ENCODE results near the gene FCER1G. TPM values are rescaled to one million over a fixed set of nuclear protein-coding genes. Genes with fewer than 3 reads are reported as not detected.

The FCER1G gene
- total RNA-seq, 1 experiment from 2014 or later: 1.0 TPM

DNA sequence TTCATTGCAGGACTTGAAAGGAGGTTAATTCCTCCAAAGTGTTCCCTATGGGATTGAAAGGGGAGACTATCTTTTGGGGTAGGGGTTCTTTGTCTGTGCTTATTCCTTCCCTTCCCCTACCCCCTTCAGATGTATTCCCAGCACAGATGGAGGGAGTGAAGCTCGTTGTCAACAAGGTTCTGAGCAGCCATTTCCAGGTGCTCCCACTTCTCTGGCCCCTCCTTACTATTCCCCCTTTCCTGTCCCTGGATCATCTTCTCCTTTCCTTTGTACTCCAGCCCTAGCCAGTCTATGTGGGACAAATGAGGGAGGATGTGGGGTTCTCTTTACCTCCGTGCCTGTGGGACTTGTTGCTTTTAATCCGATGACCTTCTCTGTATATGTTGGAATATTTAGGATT lies 11.7 kb downstream of the FCER1G start:
- H3K27me3 Mint-ChIP-seq (ENCODE audit: insufficient read depth, unreplicated experiment): no peaks in the 10 kb centered on the region
- H3K27ac Mint-ChIP-seq (ENCODE audit: low read depth, unreplicated experiment): peak overlapping the region; percentile 88
- H3K4me3 Mint-ChIP-seq (ENCODE audit: unreplicated experiment): peak overlapping the region; percentile 90
- no TSS peak for BruUV-seq (replicated peaks)
- intact Hi-C loops (cut with micrococcal nuclease): loop anchor here (1.0 to 10.0 kb wide), 5 partner anchors 65 to 508 kb away; partner anchors contain the start of gene SDHC
- CTCF ChIA-PET: interaction anchor here (0.6 to 18.5 kb wide), 50 partner anchors 9 to 530 kb away, joined by 3 to 444 read pairs (median 6); partner anchors contain the start of genes ADAMTS4, CFAP126, FCER1G and NDUFS2
- H3K9me3 Mint-ChIP-seq (ENCODE audit: unreplicated experiment): no peaks in the 10 kb centered on the region
- peaks cover 22% of the 10 kb centered on the region for H3K36me3 Mint-ChIP-seq (ENCODE audit: insufficient read depth, unreplicated experiment)
- peaks cover 22% of the 10 kb centered on the region for H3K4me1 Mint-ChIP-seq (ENCODE audit: insufficient read depth, unreplicated experiment)
- no peak for DNase-seq (ENCODE audit: unreplicated experiment)
- TF ChIP-seq, protein P1, sequence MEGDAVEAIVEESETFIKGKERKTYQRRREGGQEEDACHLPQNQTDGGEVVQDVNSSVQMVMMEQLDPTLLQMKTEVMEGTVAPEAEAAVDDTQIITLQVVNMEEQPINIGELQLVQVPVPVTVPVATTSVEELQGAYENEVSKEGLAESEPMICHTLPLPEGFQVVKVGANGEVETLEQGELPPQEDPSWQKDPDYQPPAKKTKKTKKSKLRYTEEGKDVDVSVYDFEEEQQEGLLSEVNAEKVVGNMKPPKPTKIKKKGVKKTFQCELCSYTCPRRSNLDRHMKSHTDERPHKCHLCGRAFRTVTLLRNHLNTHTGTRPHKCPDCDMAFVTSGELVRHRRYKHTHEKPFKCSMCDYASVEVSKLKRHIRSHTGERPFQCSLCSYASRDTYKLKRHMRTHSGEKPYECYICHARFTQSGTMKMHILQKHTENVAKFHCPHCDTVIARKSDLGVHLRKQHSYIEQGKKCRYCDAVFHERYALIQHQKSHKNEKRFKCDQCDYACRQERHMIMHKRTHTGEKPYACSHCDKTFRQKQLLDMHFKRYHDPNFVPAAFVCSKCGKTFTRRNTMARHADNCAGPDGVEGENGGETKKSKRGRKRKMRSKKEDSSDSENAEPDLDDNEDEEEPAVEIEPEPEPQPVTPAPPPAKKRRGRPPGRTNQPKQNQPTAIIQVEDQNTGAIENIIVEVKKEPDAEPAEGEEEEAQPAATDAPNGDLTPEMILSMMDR (IDR thresholded peaks at IDR 0.05; ENCODE audit: unreplicated experiment): no peak
- POLR2A ChIA-PET: interaction anchor here (0.5 to 6.8 kb wide), 18 partner anchors 9 to 1129 kb away, joined by 3 to 81 read pairs (median 8); partner anchors contain the start of genes B4GALT3, NDUFS2, PPOX and SDHC

GRCh38 chr1:161227196-161227871 lies 12.2 kb downstream of the FCER1G start:
- CTCF ChIA-PET: interaction anchor here (0.5 to 18.5 kb wide), 52 partner anchors 10 to 1147 kb away, joined by 3 to 444 read pairs (median 6); partner anchors contain the start of genes ADAMTS4, CFAP126, FCER1G and NDUFS2
- no peaks in the 10 kb centered on the region for H3K9me3 Mint-ChIP-seq (ENCODE audit: unreplicated experiment)
- POLR2A ChIA-PET: interaction anchor here (0.5 to 6.8 kb wide), 14 partner anchors 9 to 541 kb away, joined by 3 to 81 read pairs (median 8); partner anchors contain the start of genes B4GALT3, NDUFS2, PPOX and SDHC
- TF ChIP-seq, protein P1 (IDR thresholded peaks at IDR 0.05; ENCODE audit: unreplicated experiment): peak; percentile 94
- BruUV-seq (replicated peaks): no TSS peak
- H3K4me1 Mint-ChIP-seq (ENCODE audit: insufficient read depth, unreplicated experiment): peaks cover 22% of the 10 kb centered on the region
- intact Hi-C loops (cut with micrococcal nuclease): loop anchor here (1.0 to 10.0 kb wide), 5 partner anchors 64 to 507 kb away; partner anchors contain the start of gene SDHC
- peak overlapping the region; percentile 90 for H3K4me3 Mint-ChIP-seq (ENCODE audit: unreplicated experiment)
- peaks cover 23% of the 10 kb centered on the region for H3K36me3 Mint-ChIP-seq (ENCODE audit: insufficient read depth, unreplicated experiment)
- no peaks in the 10 kb centered on the region for H3K27me3 Mint-ChIP-seq (ENCODE audit: insufficient read depth, unreplicated experiment)
- DNase-seq (ENCODE audit: unreplicated experiment): peak; percentile 90
- peak overlapping the region; percentile 88 for H3K27ac Mint-ChIP-seq (ENCODE audit: low read depth, unreplicated experiment)

GRCh38 chr1:161228032-161228431 lies 12.9 kb downstream of the FCER1G start:
- CTCF ChIA-PET: interaction anchor here (0.5 to 18.5 kb wide), 32 partner anchors 11 to 1152 kb away, joined by 3 to 444 read pairs (median 10); partner anchors contain the start of genes ADAMTS4, CFAP126, FCER1G and NDUFS2
- Mint-ChIP-seq H3K4me3 (ENCODE audit: unreplicated experiment) (peak overlapping the region; percentile 90), H3K9me3 (ENCODE audit: unreplicated experiment) (no peaks in the 10 kb centered on the region), H3K4me1 (ENCODE audit: insufficient read depth, unreplicated experiment) (peaks cover 22% of the 10 kb centered on the region), H3K27ac (ENCODE audit: low read depth, unreplicated experiment) (no peak overlapping the region), H3K36me3 (ENCODE audit: insufficient read depth, unreplicated experiment) (peaks cover 29% of the 10 kb centered on the region), H3K27me3 (ENCODE audit: insufficient read depth, unreplicated experiment) (no peaks in the 10 kb centered on the region)
- BruUV-seq (replicated peaks): no TSS peak
- DNase-seq (ENCODE audit: unreplicated experiment): no peak
- TF ChIP-seq, protein P1 (IDR thresholded peaks at IDR 0.05; ENCODE audit: unreplicated experiment): no peak
- POLR2A ChIA-PET: interaction anchor here (0.6 to 6.8 kb wide), 7 partner anchors 8 to 155 kb away, joined by 3 to 81 read pairs (median 4); partner anchors contain the start of genes CFAP126, NDUFS2 and SDHC
- intact Hi-C loops (cut with micrococcal nuclease): loop anchor here (10.0 kb wide), 1 partner anchor 507 kb away; no protein-coding TSS in a partner anchor

GRCh38 chr1:161229896-161230295 lies 14.8 kb downstream of the FCER1G start:
- intact Hi-C loops (cut with micrococcal nuclease): loop anchor here (10.0 kb wide), 1 partner anchor 505 kb away; no protein-coding TSS in a partner anchor

More at GRCh38 chr1:161229896-161230295, 14.8 kb downstream of the FCER1G start:
- POLR2A ChIA-PET: interaction anchor here (1.0 to 6.8 kb wide), 6 partner anchors 8 to 160 kb away, joined by 3 to 61 read pairs (median 3); partner anchors contain the start of genes NDUFS2, NR1I3 and SDHC
- Mint-ChIP-seq H3K36me3 (ENCODE audit: insufficient read depth, unreplicated experiment) (peaks cover 29% of the 10 kb centered on the region), H3K4me1 (ENCODE audit: insufficient read depth, unreplicated experiment) (peaks cover 22% of the 10 kb centered on the region), H3K9me3 (ENCODE audit: unreplicated experiment) (no peaks in the 10 kb centered on the region), H3K27ac (ENCODE audit: low read depth, unreplicated experiment) (no peak overlapping the region), H3K4me3 (ENCODE audit: unreplicated experiment) (no peak overlapping the region), H3K27me3 (ENCODE audit: insufficient read depth, unreplicated experiment) (no peaks in the 10 kb centered on the region)
- CTCF ChIA-PET: interaction anchor here (0.6 to 18.5 kb wide), 15 partner anchors 9 to 564 kb away, joined by 3 to 444 read pairs (median 12); partner anchors contain the start of genes CFAP126, NDUFS2, NR1I3 and SDHC
- peak; percentile 28 for DNase-seq (ENCODE audit: unreplicated experiment)
- TF ChIP-seq, protein P1 (IDR thresholded peaks at IDR 0.05; ENCODE audit: unreplicated experiment): no peak
- BruUV-seq (replicated peaks): no TSS peak

Data from MCF 10A (cell line).